GM19193 (cell line): ENCODE data around the gene ADGRG3.
A peak's percentile ranks its signal among the peaks of the same experiment; 100 is the strongest.

ENCODE experiments used
- POLR2A ChIP-seq: IDR thresholded peaks from 4 replicates; pipeline ENCODE4 v1.6.1; 2011; ENCODE audit not compliant: insufficient read depth, insufficient read length; ENCODE audit errors: extremely low read depth

ADGRG3 gene

GRCh38 chr16:57734925-57735754, 67.0 kb downstream of the ADGRG3 start:
- peak; percentile 74 for TF ChIP-seq POLR2A

- peak; percentile 34 for TF ChIP-seq POLR2A
Observed at GRCh38 chr16:57735755-57736418, 67.8 kb downstream of the ADGRG3 start, which contains the start of gene KATNB1. Gene KATNB1, plus strand, starts transcription at chr16:57735770. Its CDS starts 1,474 bp downstream, at chr16:57737244.

DNA sequence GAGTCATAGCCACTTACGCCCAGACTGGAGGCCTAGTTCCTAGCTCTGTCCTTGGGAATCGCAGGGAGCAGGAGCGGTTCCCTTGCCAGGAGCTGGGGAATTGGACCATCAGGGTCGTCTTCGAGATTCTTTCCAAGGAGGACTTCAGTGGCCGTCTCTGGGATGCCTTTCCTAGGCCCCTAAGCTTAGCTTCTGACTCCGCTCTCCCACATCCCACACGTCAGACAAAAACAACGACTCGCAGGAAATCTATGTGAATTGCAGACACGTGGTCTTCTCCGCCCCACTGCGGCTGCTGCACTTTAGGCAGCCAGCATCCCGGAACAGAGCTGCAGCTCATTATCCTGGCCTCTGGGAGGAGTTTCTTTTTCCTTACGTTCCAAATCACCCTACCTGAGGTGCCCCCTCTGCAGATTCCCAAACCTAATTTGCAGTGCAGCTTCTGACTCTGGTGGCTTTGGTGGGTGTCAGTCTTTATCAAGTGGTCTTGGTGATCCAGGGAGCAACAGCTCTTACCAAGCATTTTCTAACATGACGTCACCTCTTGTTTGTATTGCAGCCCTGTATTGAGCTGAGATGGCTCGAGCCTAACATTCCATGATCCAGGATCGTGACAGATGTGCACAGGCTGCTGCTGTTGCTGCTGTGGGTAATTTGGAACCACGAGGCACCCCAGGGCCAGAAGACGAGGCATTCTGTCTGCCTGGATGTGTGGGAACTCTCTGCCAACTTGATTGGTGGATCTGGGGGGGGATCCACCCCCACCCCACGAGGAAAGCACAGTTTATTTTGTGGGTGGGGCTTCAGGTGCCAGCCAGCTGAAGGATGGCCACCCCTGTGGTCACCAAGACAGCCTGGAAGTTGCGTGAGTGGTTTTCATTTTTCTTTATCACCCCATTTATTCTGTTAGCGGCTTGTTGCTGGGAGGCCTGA, 68.6 kb downstream of the ADGRG3 start:
- no peak for TF ChIP-seq POLR2A

GRCh38 chr16:57738844-57739243, 70.7 kb downstream of the ADGRG3 start:
- TF ChIP-seq POLR2A, result no peak
